Measurements from ENCODE around the gene VAMP8. TPM values are rescaled to one million over a fixed set of nuclear protein-coding genes. Genes with fewer than 3 reads are reported as not detected.
"Not testable (repeated sequence)": the region's sequence is repeated elsewhere in the genome, so short reads cannot be mapped to it uniquely, and the experiment has no call there.

The VAMP8 gene
- polyA plus RNA-seq, 1 donor: 12.8 TPM

GRCh38 chr2:85617723-85618122 lies 40.3 kb downstream of the VAMP8 start:
- DNase-seq (ENCODE audit: low read depth): not testable (repeated sequence)

GRCh38 chr2:85619617-85620016 lies 42.2 kb downstream of the VAMP8 start:
- no peak for DNase-seq (ENCODE audit: low read depth)

- DNase-seq (ENCODE audit: low read depth): no peak
These were observed 44.0 kb downstream of the VAMP8 start for GRCh38 chr2:85621338-85621737.

- no peak for DNase-seq (ENCODE audit: low read depth)
These were observed 46.6 kb downstream of the VAMP8 start for GRCh38 chr2:85623991-85624390.

GRCh38 chr2:85628658-85629057 lies 51.3 kb downstream of the VAMP8 start:
- no peak for DNase-seq (ENCODE audit: low read depth)

GRCh38 chr2:85631316-85631715 lies 53.9 kb downstream of the VAMP8 start:
- DNase-seq (ENCODE audit: low read depth): no peak

Other genes starting within 250 kb of the VAMP8 start
- 54.4 TPM for gene TGOLN2, start 249.6 kb upstream of the VAMP8 start, polyA plus RNA-seq (ENCODE audit: insufficient read length)
- 12.6 TPM for gene RETSAT, start 223.1 kb upstream of the VAMP8 start, polyA plus RNA-seq (ENCODE audit: insufficient read length)
- 15.5 TPM for gene ELMOD3, start 222.8 kb upstream of the VAMP8 start, polyA plus RNA-seq (ENCODE audit: insufficient read length)
- 12.4 TPM for gene CAPG, start 167.2 kb upstream of the VAMP8 start, polyA plus RNA-seq (ENCODE audit: insufficient read length)
- 0.80 TPM for gene SH2D6, start 158.9 kb upstream of the VAMP8 start, polyA plus RNA-seq (ENCODE audit: insufficient read length)
- 233 TPM for gene MAT2A, start 38.4 kb upstream of the VAMP8 start, polyA plus RNA-seq (ENCODE audit: insufficient read length)
- gene GGCX, start 16.1 kb upstream of the VAMP8 start, polyA plus RNA-seq (ENCODE audit: insufficient read length): 19.7 TPM
- 43.5 TPM for gene VAMP5, start 6.8 kb downstream of the VAMP8 start, polyA plus RNA-seq (ENCODE audit: insufficient read length)
- 55.9 TPM for gene RNF181, start 18.2 kb downstream of the VAMP8 start, polyA plus RNA-seq (ENCODE audit: insufficient read length)
- 9.9 TPM for gene TMEM150A, start 25.1 kb downstream of the VAMP8 start, polyA plus RNA-seq (ENCODE audit: insufficient read length)
- 49.3 TPM for gene C2orf68, start 34.5 kb downstream of the VAMP8 start, polyA plus RNA-seq (ENCODE audit: insufficient read length)
- 37.9 TPM for gene USP39, start 38.6 kb downstream of the VAMP8 start, polyA plus RNA-seq (ENCODE audit: insufficient read length)
- 0.08 TPM for gene SFTPB, start 90.6 kb downstream of the VAMP8 start, polyA plus RNA-seq (ENCODE audit: insufficient read length)
- 0.99 TPM for gene GNLY, start 116.8 kb downstream of the VAMP8 start, polyA plus RNA-seq (ENCODE audit: insufficient read length)
- 21.1 TPM for gene ATOH8, start 176.4 kb downstream of the VAMP8 start, polyA plus RNA-seq (ENCODE audit: insufficient read length)

Measured in forelimb muscle (tissue), 1 donor.